Measurements from ENCODE around the gene GPR42. TPM values are rescaled to one million over a fixed set of nuclear protein-coding genes. Genes with fewer than 3 reads are reported as not detected.

GPR42 gene
- total and polyA plus RNA-seq, 7 donors = not detected

GRCh38 chr19:35337984-35338296, 32.9 kb upstream of the GPR42 start:
- Histone ChIP-seq H3K36me3 (ENCODE audit: insufficient read depth in 1 of 2, low read depth in 1 of 2) (no peaks in the 10 kb centered on the region), H3K4me1 (no peaks in the 10 kb centered on the region), H3K27me3 (ENCODE audit: insufficient read depth in 3 of 3, low read length in 2 of 3) (peaks cover 0 to 7% (median under 1%) of the 10 kb centered on the region in 3 donors), H3K4me3 (no peak overlapping the region), H3K27ac (no peak overlapping the region), H3K9me3 (no peaks in the 10 kb centered on the region)
- DNase-seq (no peak), ATAC-seq (no peak)
- intact Hi-C loops (cut with DNase I) = no loop called here
- no peak for TF ChIP-seq CTCF (IDR thresholded peaks at IDR 0.05)
- 69 to 85% (median 70%) methylated on average over 9 to 13 of the region's 13 CpGs for WGBS, 3 donors

- WGBS, 3 donors = 75 to 84% (median 83%) methylated on average over 11 of the region's 11 CpGs
- no peak overlapping the region for H3K4me3 ChIP-seq
- no peaks in the 10 kb centered on the region for H3K36me3 ChIP-seq (ENCODE audit: insufficient read depth in 1 of 2, low read depth in 1 of 2)
- ATAC-seq = no peak
- H3K27ac ChIP-seq = no peak overlapping the region
- H3K4me1 ChIP-seq = no peaks in the 10 kb centered on the region
- no peak for TF ChIP-seq CTCF (IDR thresholded peaks at IDR 0.05)
- H3K27me3 ChIP-seq (ENCODE audit: insufficient read depth in 3 of 3, low read length in 2 of 3) = peaks cover 0 to 7% (median 7%) of the 10 kb centered on the region in 3 donors
- no peaks in the 10 kb centered on the region for H3K9me3 ChIP-seq
- DNase-seq = no peak
- intact Hi-C loops (cut with DNase I) = no loop called here
Measured at GRCh38 chr19:35340431-35340830, 30.4 kb upstream of the GPR42 start.

GRCh38 chr19:35341006-35341405, 29.9 kb upstream of the GPR42 start:
- Histone ChIP-seq H3K36me3 (ENCODE audit: insufficient read depth in 1 of 2, low read depth in 1 of 2) (no peaks in the 10 kb centered on the region), H3K27ac (no peak overlapping the region), H3K27me3 (ENCODE audit: insufficient read depth in 3 of 3, low read length in 2 of 3) (peaks cover 0 to 8% (median 4%) of the 10 kb centered on the region in 3 donors), H3K9me3 (no peaks in the 10 kb centered on the region), H3K4me3 (no peak overlapping the region), H3K4me1 (no peaks in the 10 kb centered on the region)
- WGBS, 3 donors = 80 to 82% (median 80%) methylated on average over 16 of the region's 16 CpGs
- no peak for TF ChIP-seq CTCF (IDR thresholded peaks at IDR 0.05)
- ATAC-seq (no peak), DNase-seq (no peak)
- intact Hi-C loops (cut with DNase I) = no loop called here

- Histone ChIP-seq H3K36me3 (ENCODE audit: insufficient read depth in 1 of 2, low read depth in 1 of 2) (no peaks in the 10 kb centered on the region), H3K9me3 (no peaks in the 10 kb centered on the region), H3K27ac (no peak overlapping the region), H3K4me1 (no peaks in the 10 kb centered on the region), H3K4me3 (no peak overlapping the region), H3K27me3 (ENCODE audit: insufficient read depth in 3 of 3, low read length in 2 of 3) (peaks cover 0 to 10% (median 4%) of the 10 kb centered on the region in 3 donors)
- no peak for TF ChIP-seq CTCF (IDR thresholded peaks at IDR 0.05)
- 77 to 90% (median 85%) methylated on average over 14 of the region's 14 CpGs for WGBS, 3 donors
- DNase-seq (no peak), ATAC-seq (no peak)
- intact Hi-C loops (cut with DNase I) = no loop called here
Measured at GRCh38 chr19:35341565-35342225, 29.2 kb upstream of the GPR42 start.

- DNase-seq (no peak), ATAC-seq (no peak)
- intact Hi-C loops (cut with DNase I) = no loop called here
- 31 to 50% (median 36%) methylated on average over 5 of the region's 5 CpGs for WGBS, 3 donors
- H3K9me3 ChIP-seq = no peaks in the 10 kb centered on the region
- no peak overlapping the region for H3K27ac ChIP-seq
- TF ChIP-seq CTCF (IDR thresholded peaks at IDR 0.05) = no peak
- H3K4me3 ChIP-seq = no peak overlapping the region
- H3K27me3 ChIP-seq (ENCODE audit: insufficient read depth in 3 of 3, low read length in 2 of 3) = peaks cover 0 to 10% (median 4%) of the 10 kb centered on the region in 3 donors
- no peaks in the 10 kb centered on the region for H3K4me1 ChIP-seq
- H3K36me3 ChIP-seq (ENCODE audit: insufficient read depth in 1 of 2, low read depth in 1 of 2) = no peaks in the 10 kb centered on the region
Measured at GRCh38 chr19:35342430-35342829, 28.4 kb upstream of the GPR42 start.
